Endodermal cell (in vitro differentiated cells): Measurements from ENCODE around the gene EXOC1. TPM values are rescaled to one million over a fixed set of nuclear protein-coding genes. Genes with fewer than 3 reads are reported as not detected.

Source experiments
- DNase-seq: peaks from one replicate; pipeline ENCODE4 v3.0.0-alpha.2; 2017
- H3K27ac ChIP-seq: 2 replicates; pipeline ENCODE4 v1.5.1; 2013; ENCODE audit warnings: mild to moderate bottlenecking, low read depth, low read length, moderate library complexity
- H3K27me3 ChIP-seq: 2 replicates; pipeline ENCODE4 v1.6.1; 2013; ENCODE audit warnings: mild to moderate bottlenecking, low read length, moderate library complexity; ENCODE audit not compliant: insufficient read depth, control insufficient read depth, poor library complexity, severe bottlenecking
- H3K36me3 ChIP-seq: 2 replicates; pipeline ENCODE4 v1.7.0; 2013; ENCODE audit warnings: mild to moderate bottlenecking, low read length, moderate library complexity; ENCODE audit not compliant: control insufficient read depth, insufficient read depth
- H3K4me1 ChIP-seq: one replicate; pipeline ENCODE4 v1.7.0; 2013; ENCODE audit warnings: low read length; ENCODE audit not compliant: control insufficient read depth, insufficient read depth
- H3K4me3 ChIP-seq: 2 replicates; pipeline ENCODE4 v1.5.1; 2013; ENCODE audit warnings: mild to moderate bottlenecking, low read length, moderate library complexity
- H3K9ac ChIP-seq: 2 replicates; pipeline ENCODE4 v1.6.1; 2013; ENCODE audit warnings: mild to moderate bottlenecking, low read length, moderate library complexity; ENCODE audit not compliant: poor library complexity, severe bottlenecking; ENCODE audit errors: extremely low read depth
- H3K9me3 ChIP-seq: 2 replicates; pipeline ENCODE4 v1.6.1; 2013; ENCODE audit warnings: mild to moderate bottlenecking, low read length, moderate library complexity; ENCODE audit not compliant: control insufficient read depth
- H3K27ac Mint-ChIP-seq: 2 replicates; pipeline ENCODE4 v1.8.0; 2020; ENCODE audit warnings: mixed read lengths
- H3K27me3 Mint-ChIP-seq: 2 replicates; pipeline ENCODE4 v1.8.0; 2021; ENCODE audit warnings: mild to moderate bottlenecking, mixed read lengths; ENCODE audit not compliant: insufficient read depth
- H3K36me3 Mint-ChIP-seq: 2 replicates; pipeline ENCODE4 v1.8.0; 2020; ENCODE audit warnings: low read depth, mixed read lengths
- H3K4me1 Mint-ChIP-seq: 2 replicates; pipeline ENCODE4 v1.8.0; 2020; ENCODE audit warnings: mixed read lengths
- H3K4me3 Mint-ChIP-seq: 2 replicates; pipeline ENCODE4 v1.8.0; 2020; ENCODE audit warnings: mild to moderate bottlenecking, moderate library complexity, mixed read lengths
- H3K9me3 Mint-ChIP-seq: 2 replicates; pipeline ENCODE4 v1.8.0; 2020; ENCODE audit warnings: mild to moderate bottlenecking, mixed read lengths
- WGBS, 2 experiments: methylation state at CpG; one replicate each; pipeline versions ENCODE4 v1.1.5 to v1.1.7; 2013; ENCODE audit warnings: missing lambda C conversion rate in 2 of 2, mixed read lengths in 1 of 2; ENCODE audit not compliant: insufficient coverage in 1 of 2, insufficient read length in 1 of 2; 5-methylcytosine and 5-hydroxymethylcytosine counted together
- total RNA-seq, 2 donors: library from RNA; stranded (reverse); fragmentation: NEBNext Ultra II Directional in 1 of 2; extraction: Animal tissue kit (Norgen Biotek cat#: 25700) in 1 of 2; gene quantifications; 2 replicates in 1 of 2; 3 replicates in 1 of 2; pipeline ENCODE4 v1.2.1, GENCODE V29; 2021
- TF ChIP-seq, protein P1 (sequence below): fragments of 200-600 bp; sonication (generic); conservative IDR thresholded peaks from 2 replicates; pipeline ENCODE4 v1.5.0; 2021; ENCODE audit warnings: antibody characterized with exemption, mild to moderate bottlenecking

EXOC1 gene
- total RNA-seq, 2 donors from 2014 or later, result 26.5 to 26.9 TPM

DNA sequence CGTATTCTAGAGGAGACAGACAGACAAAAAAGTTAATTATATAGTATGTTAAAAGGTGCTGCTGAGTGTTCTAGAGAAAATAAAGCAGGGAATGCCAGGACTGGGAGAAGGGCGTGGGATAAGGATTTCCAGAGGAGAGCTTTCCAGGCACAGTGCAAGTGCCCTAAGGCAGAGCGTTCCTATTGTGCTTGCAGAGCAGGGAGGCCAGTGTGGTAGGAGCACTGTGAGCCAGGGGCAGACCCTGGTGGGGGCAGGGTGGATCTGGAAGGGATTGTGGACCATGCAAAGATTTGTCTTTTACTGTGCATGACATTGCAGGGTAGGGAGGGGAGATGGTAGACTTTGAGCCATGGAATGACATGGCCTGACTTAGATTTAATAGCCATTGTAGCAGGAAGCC, 25.8 kb downstream of the EXOC1 start:
- TF ChIP-seq, protein P1, sequence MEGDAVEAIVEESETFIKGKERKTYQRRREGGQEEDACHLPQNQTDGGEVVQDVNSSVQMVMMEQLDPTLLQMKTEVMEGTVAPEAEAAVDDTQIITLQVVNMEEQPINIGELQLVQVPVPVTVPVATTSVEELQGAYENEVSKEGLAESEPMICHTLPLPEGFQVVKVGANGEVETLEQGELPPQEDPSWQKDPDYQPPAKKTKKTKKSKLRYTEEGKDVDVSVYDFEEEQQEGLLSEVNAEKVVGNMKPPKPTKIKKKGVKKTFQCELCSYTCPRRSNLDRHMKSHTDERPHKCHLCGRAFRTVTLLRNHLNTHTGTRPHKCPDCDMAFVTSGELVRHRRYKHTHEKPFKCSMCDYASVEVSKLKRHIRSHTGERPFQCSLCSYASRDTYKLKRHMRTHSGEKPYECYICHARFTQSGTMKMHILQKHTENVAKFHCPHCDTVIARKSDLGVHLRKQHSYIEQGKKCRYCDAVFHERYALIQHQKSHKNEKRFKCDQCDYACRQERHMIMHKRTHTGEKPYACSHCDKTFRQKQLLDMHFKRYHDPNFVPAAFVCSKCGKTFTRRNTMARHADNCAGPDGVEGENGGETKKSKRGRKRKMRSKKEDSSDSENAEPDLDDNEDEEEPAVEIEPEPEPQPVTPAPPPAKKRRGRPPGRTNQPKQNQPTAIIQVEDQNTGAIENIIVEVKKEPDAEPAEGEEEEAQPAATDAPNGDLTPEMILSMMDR, result no peak
- peaks cover 40% of the 10 kb centered on the region for H3K36me3 Mint-ChIP-seq
- no peaks in the 10 kb centered on the region for H3K4me1 Mint-ChIP-seq
- peaks cover 55% of the 10 kb centered on the region for H3K36me3 ChIP-seq
- WGBS, 2 experiments, result 90 to 95% methylated on average over 3 of the region's 3 CpGs
- no peak overlapping the region for H3K9ac ChIP-seq
- no peak overlapping the region for H3K27ac ChIP-seq
- peaks cover 11% of the 10 kb centered on the region for H3K9me3 Mint-ChIP-seq
- H3K9me3 ChIP-seq, result no peaks in the 10 kb centered on the region
- H3K27ac Mint-ChIP-seq, result no peak overlapping the region
- H3K27me3 ChIP-seq, result no peaks in the 10 kb centered on the region
- H3K4me3 Mint-ChIP-seq, result no peak overlapping the region
- H3K27me3 Mint-ChIP-seq, result no peaks in the 10 kb centered on the region
- H3K4me3 ChIP-seq, result no peak overlapping the region
- H3K4me1 ChIP-seq, result no peaks in the 10 kb centered on the region
- DNase-seq, result no peak

DNA sequence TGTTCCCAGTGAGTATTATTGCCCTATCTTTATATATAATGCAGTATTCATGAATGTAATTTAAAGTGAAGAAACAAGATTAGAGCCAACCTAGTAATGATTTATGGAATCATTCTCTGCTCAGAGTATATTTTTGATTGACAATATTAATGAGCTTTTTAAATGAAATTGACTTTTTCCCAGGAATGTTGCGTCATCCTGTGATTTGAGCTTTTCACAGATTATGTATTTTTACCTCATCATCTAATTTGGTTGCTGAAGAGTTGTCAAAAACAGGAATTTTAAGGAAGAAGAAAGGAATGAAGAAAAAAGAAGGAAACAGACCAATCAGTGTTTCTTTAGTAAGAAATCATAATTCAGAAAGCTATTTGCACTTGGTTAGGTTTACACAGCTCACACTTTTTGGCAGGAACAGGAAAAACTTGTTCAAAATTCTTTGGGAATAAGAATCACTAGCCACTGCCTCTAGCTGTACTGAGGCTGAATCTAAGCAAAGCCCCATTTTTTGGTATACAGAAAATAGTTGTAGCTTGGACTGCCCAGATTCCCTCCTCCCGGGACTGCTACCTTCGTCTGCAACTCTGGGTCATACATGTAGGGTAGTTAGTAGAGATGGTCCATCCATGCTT, 27.3 kb downstream of the EXOC1 start:
- Histone ChIP-seq H3K27ac (no peak overlapping the region), H3K27me3 (no peaks in the 10 kb centered on the region), H3K36me3 (peaks cover 55% of the 10 kb centered on the region), H3K9me3 (no peaks in the 10 kb centered on the region), H3K9ac (no peak overlapping the region), H3K4me3 (no peak overlapping the region), H3K4me1 (no peaks in the 10 kb centered on the region)
- 100% methylated on average over 3 of the region's 3 CpGs; no CpG with 5 or more reads in 1 of the 2 experiments for WGBS, 2 experiments
- Mint-ChIP-seq H3K27ac (no peak overlapping the region), H3K27me3 (no peaks in the 10 kb centered on the region), H3K9me3 (peaks cover 11% of the 10 kb centered on the region), H3K4me1 (no peaks in the 10 kb centered on the region), H3K36me3 (peaks cover 40% of the 10 kb centered on the region), H3K4me3 (no peak overlapping the region)
- no peak for DNase-seq
- TF ChIP-seq, protein P1, result no peak

DNA sequence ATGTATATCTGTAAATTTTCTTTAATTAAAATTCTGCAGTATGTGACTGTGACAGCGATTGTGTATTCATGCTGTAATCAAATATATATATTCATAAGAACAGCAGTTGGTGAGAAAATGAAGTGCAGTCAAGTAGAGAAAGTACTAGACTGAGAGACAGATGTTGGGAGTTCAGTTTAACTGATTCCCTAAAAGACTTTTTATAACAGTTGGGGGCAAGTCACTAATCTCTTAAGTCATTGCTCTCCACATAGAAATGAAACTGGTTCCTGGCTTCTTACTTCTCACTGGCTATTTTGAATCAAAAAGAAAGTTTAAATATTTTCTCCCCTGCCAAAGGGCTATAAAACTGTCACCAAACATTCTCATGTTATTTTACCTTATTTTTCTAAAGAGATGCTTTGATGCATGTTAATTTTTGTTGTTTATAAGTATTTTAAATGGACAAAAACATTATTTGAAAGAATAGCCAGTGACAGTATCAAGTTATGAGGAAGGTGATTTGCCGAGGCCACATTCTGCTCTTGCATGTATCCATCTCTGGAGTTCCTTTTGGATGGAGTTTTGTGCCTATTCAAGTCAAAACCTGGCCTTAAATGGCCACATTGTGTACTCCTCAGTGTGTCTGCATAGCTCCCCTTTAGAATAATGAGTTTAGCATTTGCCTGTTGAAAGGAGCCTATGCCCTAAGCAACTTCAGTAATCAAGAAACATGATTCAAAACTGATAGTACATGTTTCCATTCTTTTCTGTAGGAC, 30.8 kb downstream of the EXOC1 start:
- TF ChIP-seq, protein P1, result no peak
- DNase-seq, result no peak
- H3K4me1 Mint-ChIP-seq, result no peaks in the 10 kb centered on the region
- Histone ChIP-seq H3K4me3 (no peak overlapping the region), H3K27ac (no peak overlapping the region), H3K9me3 (no peaks in the 10 kb centered on the region), H3K27me3 (no peaks in the 10 kb centered on the region), H3K9ac (no peak overlapping the region), H3K4me1 (no peaks in the 10 kb centered on the region), H3K36me3 (peaks cover 41% of the 10 kb centered on the region)
- no peaks in the 10 kb centered on the region for H3K27me3 Mint-ChIP-seq
- peaks cover 11% of the 10 kb centered on the region for H3K9me3 Mint-ChIP-seq
- H3K36me3 Mint-ChIP-seq, result peaks cover 29% of the 10 kb centered on the region
- H3K4me3 Mint-ChIP-seq, result no peak overlapping the region
- no peak overlapping the region for H3K27ac Mint-ChIP-seq
- WGBS, 2 experiments, result 93 to 100% methylated on average over 1 to 2 of the region's 2 CpGs
